HEK293 (cell line): ENCODE results near the gene RBM45.
A peak's percentile ranks its signal among the peaks of the same experiment; 100 is the strongest.

Source experiments
- CTCF ChIA-PET: fragments of 350-600 bp; formaldehyde crosslinking; extraction: SDS; loops from one replicate; lab custom pipeline; 2021; ENCODE audit warnings: antibody characterized with exemption; lab: Yijun Ruan, JAX
- POLR2A ChIA-PET: fragments of 300-600 bp; formaldehyde crosslinking; extraction: SDS; loops from one replicate; lab custom pipeline; 2020; ENCODE audit warnings: antibody characterized with exemption, inconsistent platforms; lab: Yijun Ruan, JAX
- H3K27ac ChIP-seq: fragments of 200-500 bp; sonication (Bioruptor generic); 2 replicates; pipeline ENCODE4 v1.5.1; 2014; ENCODE audit warnings: low read depth, low read length, control low read depth, inconsistent platforms; ENCODE audit errors: extremely low read depth
- H3K36me3 ChIP-seq, 2 experiments: fragments of 200-500 bp in 1 of 2; sonication (Bioruptor generic) in 1 of 2; 1 replicate in 1 of 2; 2 replicates in 1 of 2; pipeline ENCODE4 v1.5.1; 2014 to 2017; ENCODE audit warnings: inconsistent platforms in 2 of 2, low read length in 2 of 2; ENCODE audit not compliant: control insufficient read depth in 2 of 2, insufficient read depth in 1 of 2
- H3K4me1 ChIP-seq: fragments of 200-500 bp; sonication (Bioruptor generic); 2 replicates; pipeline ENCODE4 v1.5.1; 2014; ENCODE audit warnings: mild to moderate bottlenecking, low read length, inconsistent platforms; ENCODE audit not compliant: control insufficient read depth, insufficient read depth
- H3K4me3 ChIP-seq: 2 replicates; pipeline ENCODE4 v1.5.1; 2011; ENCODE audit warnings: low read depth, mild to moderate bottlenecking, control low read depth, low read length, moderate library complexity
- H3K9me3 ChIP-seq: fragments of 200-500 bp; sonication (Bioruptor generic); 2 replicates; pipeline ENCODE4 v1.5.1; 2014; ENCODE audit warnings: low read depth, low read length, inconsistent platforms; ENCODE audit not compliant: control insufficient read depth, insufficient read depth
- CTCF ChIP-seq: fragments of 450-650 bp; formaldehyde crosslinking; IDR thresholded peaks from 2 replicates; pipeline ENCODE4 v1.5.1; 2016; ENCODE audit warnings: missing biosample characterization, missing genetic modification characterization
- KLF1 ChIP-seq: fragments of 450-650 bp; formaldehyde crosslinking; IDR thresholded peaks from 2 replicates; pipeline ENCODE4 v1.5.1; 2016; ENCODE audit warnings: missing biosample characterization, missing genetic modification characterization
- OVOL3 ChIP-seq: fragments of 450-650 bp; formaldehyde crosslinking; IDR thresholded peaks from 2 replicates; pipeline ENCODE4 v1.5.1; 2016; ENCODE audit warnings: missing biosample characterization, missing genetic modification characterization
- WT1 ChIP-seq: fragments of 450-650 bp; formaldehyde crosslinking; IDR thresholded peaks from 2 replicates; pipeline ENCODE4 v1.5.1; 2016; ENCODE audit warnings: missing biosample characterization, missing genetic modification characterization
- ZBTB7A ChIP-seq: fragments of 450-650 bp; formaldehyde crosslinking; IDR thresholded peaks from 2 replicates; pipeline ENCODE4 v1.5.1; 2016; ENCODE audit warnings: low read depth, missing biosample characterization, missing genetic modification characterization
- ZNF112 ChIP-seq: fragments of 450-650 bp; formaldehyde crosslinking; IDR thresholded peaks from 2 replicates; pipeline ENCODE4 v1.5.0; 2017; ENCODE audit warnings: missing biosample characterization, missing genetic modification characterization
- ZNF138 ChIP-seq: fragments of 450-650 bp; formaldehyde crosslinking; IDR thresholded peaks from 2 replicates; pipeline ENCODE4 v1.5.1; 2016; ENCODE audit warnings: missing biosample characterization, missing genetic modification characterization, borderline replicate concordance
- ZNF324 ChIP-seq: fragments of 450-650 bp; formaldehyde crosslinking; IDR thresholded peaks from 2 replicates; pipeline ENCODE4 v1.5.1; 2016; ENCODE audit warnings: missing biosample characterization, missing genetic modification characterization
- ZNF473 ChIP-seq: fragments of 450-650 bp; formaldehyde crosslinking; IDR thresholded peaks from 2 replicates; pipeline ENCODE4 v1.5.1; 2017; ENCODE audit warnings: missing biosample characterization, missing genetic modification characterization
- ZNF529 ChIP-seq: fragments of 450-650 bp; formaldehyde crosslinking; IDR thresholded peaks from 2 replicates; pipeline ENCODE4 v1.5.1; 2017; ENCODE audit warnings: missing genetic modification characterization, missing biosample characterization; ENCODE audit not compliant: insufficient replicate concordance
- ZNF549 ChIP-seq: fragments of 450-650 bp; IDR thresholded peaks from 2 replicates; pipeline ENCODE4 v1.5.1; 2018; ENCODE audit warnings: missing biosample characterization, missing genetic modification characterization, mild to moderate bottlenecking, inconsistent platforms, moderate library complexity
- ZNF560 ChIP-seq: fragments of 450-650 bp; formaldehyde crosslinking; IDR thresholded peaks from 2 replicates; pipeline ENCODE4 v1.5.1; 2017; ENCODE audit warnings: missing biosample characterization, missing genetic modification characterization, borderline replicate concordance
- ZNF623 ChIP-seq: fragments of 450-650 bp; formaldehyde crosslinking; IDR thresholded peaks from 2 replicates; pipeline ENCODE4 v1.5.1; 2016; ENCODE audit warnings: missing biosample characterization, missing genetic modification characterization
- ZNF654 ChIP-seq: fragments of 450-650 bp; formaldehyde crosslinking; IDR thresholded peaks from 2 replicates; pipeline ENCODE4 v1.5.1; 2016; ENCODE audit warnings: low read depth, missing biosample characterization, missing genetic modification characterization
- ZNF677 ChIP-seq: fragments of 450-650 bp; IDR thresholded peaks from 2 replicates; pipeline ENCODE4 v1.5.0; 2018; ENCODE audit warnings: missing biosample characterization, mild to moderate bottlenecking, missing genetic modification characterization, moderate library complexity
- TF ChIP-seq, protein P1 (sequence below): fragments of 450-650 bp; formaldehyde crosslinking; IDR thresholded peaks from 2 replicates; pipeline ENCODE4 v1.5.1; 2016; ENCODE audit warnings: missing biosample characterization, missing genetic modification characterization
- TF ChIP-seq, protein P2 (sequence below): fragments of 450-650 bp; formaldehyde crosslinking; IDR thresholded peaks from 2 replicates; pipeline ENCODE4 v1.5.1; 2017; ENCODE audit warnings: missing biosample characterization, missing genetic modification characterization

RBM45 gene

GRCh38 chr2:178106053-178106452 is 6.2 kb upstream of the RBM45 start (continued):
- TF ChIP-seq ZNF112 (tag by site-specific recombination) (no peak), ZNF138 (tag by site-specific recombination) (no peak), WT1 (tag by site-specific recombination) (no peak)
- TF ChIP-seq, protein P1, sequence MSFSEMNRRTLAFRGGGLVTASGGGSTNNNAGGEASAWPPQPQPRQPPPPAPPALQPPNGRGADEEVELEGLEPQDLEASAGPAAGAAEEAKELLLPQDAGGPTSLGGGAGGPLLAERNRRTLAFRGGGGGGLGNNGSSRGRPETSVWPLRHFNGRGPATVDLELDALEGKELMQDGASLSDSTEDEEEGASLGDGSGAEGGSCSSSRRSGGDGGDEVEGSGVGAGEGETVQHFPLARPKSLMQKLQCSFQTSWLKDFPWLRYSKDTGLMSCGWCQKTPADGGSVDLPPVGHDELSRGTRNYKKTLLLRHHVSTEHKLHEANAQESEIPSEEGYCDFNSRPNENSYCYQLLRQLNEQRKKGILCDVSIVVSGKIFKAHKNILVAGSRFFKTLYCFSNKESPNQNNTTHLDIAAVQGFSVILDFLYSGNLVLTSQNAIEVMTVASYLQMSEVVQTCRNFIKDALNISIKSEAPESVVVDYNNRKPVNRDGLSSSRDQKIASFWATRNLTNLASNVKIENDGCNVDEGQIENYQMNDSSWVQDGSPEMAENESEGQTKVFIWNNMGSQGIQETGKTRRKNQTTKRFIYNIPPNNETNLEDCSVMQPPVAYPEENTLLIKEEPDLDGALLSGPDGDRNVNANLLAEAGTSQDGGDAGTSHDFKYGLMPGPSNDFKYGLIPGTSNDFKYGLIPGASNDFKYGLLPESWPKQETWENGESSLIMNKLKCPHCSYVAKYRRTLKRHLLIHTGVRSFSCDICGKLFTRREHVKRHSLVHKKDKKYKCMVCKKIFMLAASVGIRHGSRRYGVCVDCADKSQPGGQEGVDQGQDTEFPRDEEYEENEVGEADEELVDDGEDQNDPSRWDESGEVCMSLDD (tag by site-specific recombination): no peak
- TF ChIP-seq, all 188 proteins: peak for 0

DNA sequence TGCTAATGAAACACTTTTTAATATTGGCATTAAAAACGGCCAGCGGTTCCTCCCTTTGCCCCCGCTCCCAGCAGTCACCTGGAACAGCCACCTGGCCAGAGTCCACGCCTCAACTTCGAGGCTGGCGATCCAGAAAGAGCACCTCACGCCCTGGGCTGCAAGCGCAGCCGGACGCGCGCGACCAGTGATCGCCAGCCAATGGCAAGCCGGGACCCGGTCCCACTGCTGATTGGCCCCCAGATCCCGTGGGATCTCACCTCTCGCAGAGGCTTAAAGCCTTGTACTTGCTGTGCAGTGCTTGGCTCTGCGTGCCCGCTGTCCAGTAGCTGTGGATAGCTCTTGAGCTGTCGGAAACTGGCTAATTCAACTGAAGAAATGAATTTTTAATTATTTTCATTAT is 4.1 kb upstream of the RBM45 start:
- Histone ChIP-seq H3K4me3 (no peak overlapping the region), H3K4me1 (no peaks in the 10 kb centered on the region), H3K9me3 (no peaks in the 10 kb centered on the region), H3K36me3 (no peaks in the 10 kb centered on the region), H3K27ac (no peak overlapping the region)
- ChIA-PET POLR2A (no interaction called here), CTCF (interaction anchor here (0.8 kb wide), 1 partner anchor 307 kb away, joined by 6 read pairs; no protein-coding TSS in a partner anchor)
- TF ChIP-seq ZNF529 (tag by site-specific recombination) (no peak), ZNF324 (tag by site-specific recombination) (no peak), KLF1 (tag by site-specific recombination) (no peak), ZNF549 (no peak), ZBTB7A (tag by site-specific recombination) (no peak), ZNF677 (no peak), ZNF560 (tag by site-specific recombination) (no peak)
- TF ChIP-seq, protein P2, sequence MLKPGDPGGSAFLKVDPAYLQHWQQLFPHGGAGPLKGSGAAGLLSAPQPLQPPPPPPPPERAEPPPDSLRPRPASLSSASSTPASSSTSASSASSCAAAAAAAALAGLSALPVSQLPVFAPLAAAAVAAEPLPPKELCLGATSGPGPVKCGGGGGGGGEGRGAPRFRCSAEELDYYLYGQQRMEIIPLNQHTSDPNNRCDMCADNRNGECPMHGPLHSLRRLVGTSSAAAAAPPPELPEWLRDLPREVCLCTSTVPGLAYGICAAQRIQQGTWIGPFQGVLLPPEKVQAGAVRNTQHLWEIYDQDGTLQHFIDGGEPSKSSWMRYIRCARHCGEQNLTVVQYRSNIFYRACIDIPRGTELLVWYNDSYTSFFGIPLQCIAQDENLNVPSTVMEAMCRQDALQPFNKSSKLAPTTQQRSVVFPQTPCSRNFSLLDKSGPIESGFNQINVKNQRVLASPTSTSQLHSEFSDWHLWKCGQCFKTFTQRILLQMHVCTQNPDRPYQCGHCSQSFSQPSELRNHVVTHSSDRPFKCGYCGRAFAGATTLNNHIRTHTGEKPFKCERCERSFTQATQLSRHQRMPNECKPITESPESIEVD: no peak
- TF ChIP-seq, all 188 proteins: peak for 0

DNA sequence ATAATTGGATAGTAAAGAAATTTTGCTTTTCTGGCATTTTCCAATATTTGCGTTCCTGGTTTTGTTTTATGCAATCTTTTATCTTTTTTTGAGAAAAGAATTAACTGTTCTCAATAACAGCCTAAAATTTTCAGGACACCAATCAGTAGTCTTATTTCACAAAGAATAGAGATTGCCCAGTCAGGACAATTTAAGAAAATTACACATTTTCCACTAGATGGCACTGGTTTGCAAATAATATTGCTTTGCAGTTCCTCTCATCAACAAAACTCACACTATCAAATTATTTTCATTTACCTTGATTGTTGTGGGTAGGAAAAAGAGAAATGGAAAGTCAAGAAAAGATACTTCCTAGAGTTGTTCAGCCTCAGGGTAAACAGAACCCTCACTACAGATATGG is 2.4 kb upstream of the RBM45 start:
- ChIA-PET POLR2A (interaction anchor here (0.5 kb wide), 1 partner anchor 18 kb away, joined by 5 read pairs; no protein-coding TSS in a partner anchor), CTCF (interaction anchor here (0.6 to 5.3 kb wide), 3 partner anchors 125 to 305 kb away, joined by 4 to 37 read pairs (median 15); no protein-coding TSS in a partner anchor)
- Histone ChIP-seq H3K4me3 (no peak overlapping the region), H3K4me1 (no peaks in the 10 kb centered on the region), H3K27ac (no peak overlapping the region), H3K9me3 (no peaks in the 10 kb centered on the region), H3K36me3 (no peaks in the 10 kb centered on the region)
- 0 out of 2 replicates have a peak, but pooled peaks have one; percentile 23 for TF ChIP-seq CTCF (tag by site-specific recombination)
- TF ChIP-seq ZNF654 (tag by site-specific recombination): peak; percentile 81
- TF ChIP-seq OVOL3 (tag by site-specific recombination): no peak
- no peak for TF ChIP-seq ZNF623
- no peak for TF ChIP-seq ZNF473 (tag by site-specific recombination)
